ENCODE results near the gene SLC9A1. TPM values are rescaled to one million over a fixed set of nuclear protein-coding genes. Genes with fewer than 3 reads are reported as not detected.

Gene SLC9A1
- total RNA-seq, 1 experiment from 2014 or later = 2.4 TPM

DNA sequence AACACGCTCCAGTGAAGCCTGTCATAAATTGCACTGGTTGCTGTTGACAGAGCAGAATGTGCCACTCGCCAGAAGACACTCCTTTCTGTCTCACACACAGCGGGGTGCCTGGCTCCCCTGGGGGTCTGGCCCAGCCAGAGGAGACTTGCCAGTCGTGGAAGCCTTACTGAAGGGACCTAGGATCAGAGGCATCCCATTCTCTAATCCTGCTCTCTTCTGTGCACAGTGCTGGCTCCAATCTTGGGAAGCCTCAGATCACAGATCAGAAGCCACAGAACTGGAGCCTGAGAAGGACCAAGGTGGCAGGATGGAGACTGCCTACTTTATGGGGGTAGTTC is 1.4 kb downstream of the SLC9A1 start:
- in situ Hi-C loops (cut with HindIII; ENCODE audit: low pct_unique_long_range_greater_than_20kb, low sequenced_read_pairs) = no loop called here
- DNase-seq (ENCODE audit: low read depth, low spot score) = no peak

DNA sequence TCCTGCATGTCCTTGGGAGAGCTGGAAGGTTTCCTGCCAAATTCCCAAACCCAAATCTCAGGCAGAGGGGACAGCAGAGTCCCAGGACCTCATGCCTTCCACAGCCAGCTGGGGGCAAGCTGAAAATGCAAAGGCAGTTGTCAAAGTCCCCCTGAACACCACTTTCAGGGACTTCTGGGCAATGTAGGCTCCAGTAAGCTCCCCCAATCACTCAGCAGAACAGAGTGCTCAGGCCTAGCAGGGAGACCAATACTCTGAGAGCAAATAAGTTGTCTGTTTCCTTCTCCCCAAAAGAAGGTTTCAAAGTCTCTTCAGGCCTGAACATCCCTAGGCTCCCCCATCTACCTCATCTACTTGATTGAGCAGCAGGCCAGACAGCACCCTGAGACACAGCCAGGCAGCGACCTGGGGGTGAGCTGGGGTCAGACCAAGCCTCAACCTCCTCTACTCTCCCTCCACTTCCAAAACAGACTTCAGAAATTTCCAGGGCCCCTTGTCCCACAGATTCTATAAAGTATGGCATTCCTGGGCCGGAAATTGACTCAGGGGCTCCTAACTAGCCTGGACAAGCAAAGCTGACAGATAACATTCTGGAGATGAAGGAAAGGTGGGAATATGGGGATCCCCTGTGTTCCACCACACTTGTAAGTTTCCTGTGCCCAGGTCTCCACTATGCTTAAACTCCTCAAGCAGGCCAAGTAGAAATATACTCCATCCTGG is 1.9 kb downstream of the SLC9A1 start:
- in situ Hi-C loops (cut with HindIII; ENCODE audit: low pct_unique_long_range_greater_than_20kb, low sequenced_read_pairs) = no loop called here
- no peak for DNase-seq (ENCODE audit: low read depth, low spot score)

DNA sequence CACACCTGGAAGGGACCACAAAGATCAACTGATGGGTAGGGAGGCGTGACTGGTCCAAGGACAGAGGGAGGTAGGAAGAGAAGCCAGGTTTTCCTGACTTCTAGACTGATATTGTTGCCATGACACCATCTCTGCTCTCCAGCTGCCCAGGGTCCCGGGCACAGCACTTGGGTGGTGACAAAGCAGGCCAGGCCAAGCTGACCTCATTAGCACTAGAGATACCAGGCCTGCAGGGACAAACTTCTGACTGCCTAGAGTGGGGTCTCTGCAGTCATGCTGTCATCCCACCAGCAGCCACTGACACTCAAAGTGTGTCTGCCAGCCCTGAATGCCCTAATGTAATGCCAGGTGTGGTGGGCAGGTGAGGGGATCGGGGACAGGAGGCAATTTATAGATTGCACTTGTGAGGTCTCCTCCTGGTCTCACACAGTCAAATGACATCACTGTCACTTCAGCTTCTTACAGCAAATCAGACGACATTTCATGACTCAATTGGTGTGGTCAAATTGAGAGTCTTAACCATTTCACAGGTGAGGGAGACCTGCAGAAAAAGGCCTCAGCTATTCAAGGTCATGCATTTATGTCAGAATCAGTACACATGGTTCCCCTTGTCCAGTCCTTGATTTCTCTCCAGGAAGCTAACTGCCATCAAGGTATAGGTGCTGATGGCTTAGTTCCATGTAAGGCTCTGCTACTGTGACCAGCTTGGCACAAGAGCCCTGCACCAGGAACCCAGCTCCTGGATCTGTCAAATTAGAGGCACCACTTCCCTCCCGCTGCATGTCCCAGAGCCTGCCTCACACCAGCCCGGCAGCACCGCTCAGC is 2.7 kb downstream of the SLC9A1 start:
- DNase-seq (ENCODE audit: low read depth, low spot score) = no peak
- in situ Hi-C loops (cut with HindIII; ENCODE audit: low pct_unique_long_range_greater_than_20kb, low sequenced_read_pairs) = no loop called here

DNA sequence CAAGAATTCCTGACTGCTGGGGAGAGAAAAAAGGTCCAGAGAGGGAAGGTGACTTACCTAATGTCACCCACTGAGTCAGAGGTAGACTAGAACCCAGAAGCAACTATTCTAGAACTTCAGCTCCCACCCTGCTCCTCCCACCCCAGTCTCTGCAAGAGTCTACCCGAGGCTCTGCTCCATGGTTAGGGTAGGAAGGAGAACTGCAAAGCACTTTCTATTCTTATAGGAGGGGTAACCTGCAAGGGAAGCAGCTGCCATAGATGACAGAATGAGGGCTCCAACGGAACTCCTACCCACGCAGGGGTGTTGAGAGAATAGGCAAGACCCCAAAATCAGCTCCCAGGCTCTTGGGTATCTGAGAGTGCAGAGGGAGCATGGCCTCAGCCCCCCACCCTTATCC is 4.3 kb downstream of the SLC9A1 start:
- in situ Hi-C loops (cut with HindIII; ENCODE audit: low pct_unique_long_range_greater_than_20kb, low sequenced_read_pairs) = no loop called here
- DNase-seq (ENCODE audit: low read depth, low spot score) = no peak

DNA sequence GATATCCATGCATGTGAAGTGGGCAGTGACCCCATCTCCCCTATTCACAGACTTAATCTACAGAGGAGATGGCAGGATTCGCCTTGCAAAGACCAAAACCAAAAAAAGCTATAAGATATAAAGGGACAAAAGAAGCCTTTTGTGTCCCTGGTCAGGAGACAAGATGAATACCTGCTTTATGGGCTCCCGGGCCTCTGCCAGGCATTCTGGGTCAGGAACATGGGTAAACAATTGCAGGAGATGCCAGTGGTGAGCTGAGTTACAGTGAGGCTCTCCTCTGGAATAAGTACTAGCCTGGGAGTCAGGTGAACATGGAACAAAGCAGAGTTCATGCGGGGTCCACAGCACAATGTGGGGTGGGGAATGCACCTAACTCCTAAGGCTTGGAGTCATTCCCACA is 4.7 kb downstream of the SLC9A1 start:
- in situ Hi-C loops (cut with HindIII; ENCODE audit: low pct_unique_long_range_greater_than_20kb, low sequenced_read_pairs) = no loop called here
- DNase-seq (ENCODE audit: low read depth, low spot score) = peak; percentile 50

DNA sequence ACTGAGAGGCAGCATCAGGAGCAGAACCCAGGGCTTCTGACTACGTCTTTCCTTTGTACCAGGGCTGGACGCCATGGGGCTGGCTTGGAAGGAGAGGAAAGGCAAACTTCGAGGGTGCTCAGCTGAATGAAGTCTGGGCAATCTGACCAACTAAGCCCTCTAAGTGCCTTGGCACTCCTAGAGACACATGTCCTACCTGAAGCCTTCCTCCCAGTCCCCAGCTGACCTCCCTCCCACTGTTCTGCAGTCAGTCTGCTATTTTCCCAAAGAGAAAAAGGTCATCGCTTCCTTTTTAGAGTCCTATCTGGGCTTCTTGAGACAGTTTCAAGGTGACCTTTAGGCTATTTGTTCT is 5.2 kb downstream of the SLC9A1 start:
- in situ Hi-C loops (cut with HindIII; ENCODE audit: low pct_unique_long_range_greater_than_20kb, low sequenced_read_pairs) = no loop called here
- no peak for DNase-seq (ENCODE audit: low read depth, low spot score)

DNA sequence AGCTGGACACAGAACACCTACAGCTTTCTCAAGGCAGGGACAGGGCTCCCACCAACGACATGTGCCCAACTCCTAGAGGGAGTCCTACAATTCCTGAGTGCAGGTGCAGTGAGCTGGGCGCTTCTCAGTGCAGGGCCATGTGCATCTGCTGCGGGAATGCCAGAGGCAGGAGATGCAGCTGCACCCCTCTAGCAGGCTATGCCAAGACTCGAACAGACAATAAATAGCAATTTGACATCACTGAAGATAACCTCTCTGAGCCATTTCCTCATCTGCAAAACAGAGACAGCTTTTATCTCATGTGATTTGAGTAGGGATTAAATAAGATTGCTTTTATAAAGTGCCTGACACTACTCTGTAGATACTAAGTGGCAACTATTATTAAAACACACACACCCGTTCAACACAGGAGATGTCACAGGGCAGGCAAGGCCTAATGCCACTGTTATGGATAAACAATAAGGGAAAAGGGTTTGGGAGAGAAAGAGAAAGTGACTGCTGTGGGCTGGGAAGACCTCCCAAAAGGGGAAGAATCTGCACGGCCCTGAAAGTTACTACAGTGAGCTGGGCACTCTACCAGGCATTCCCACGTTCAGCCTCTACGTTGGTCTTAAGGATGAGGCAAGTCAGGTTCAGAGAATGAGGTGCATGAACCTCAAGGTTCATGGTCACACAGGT is 5.7 kb downstream of the SLC9A1 start:
- in situ Hi-C loops (cut with HindIII; ENCODE audit: low pct_unique_long_range_greater_than_20kb, low sequenced_read_pairs) = no loop called here
- DNase-seq (ENCODE audit: low read depth, low spot score) = no peak

DNA sequence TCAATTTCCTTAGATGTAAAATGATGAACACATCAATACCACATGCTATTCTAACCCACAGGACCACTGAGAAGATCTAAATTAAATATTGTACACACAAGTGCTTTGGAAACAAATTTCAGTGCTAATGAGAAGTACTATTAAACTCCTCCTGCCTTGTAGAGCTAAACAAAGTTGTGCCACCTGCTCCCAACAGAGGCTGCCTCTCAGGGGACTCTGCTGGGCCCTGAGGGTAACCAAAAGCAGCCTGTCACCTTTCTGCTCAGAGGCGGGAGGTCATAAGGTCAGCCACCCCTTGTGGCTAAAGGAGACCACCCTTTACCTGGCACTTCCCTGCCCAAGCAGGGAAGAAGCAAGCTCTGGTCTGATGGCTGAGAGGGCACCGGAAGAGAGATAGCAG is 6.3 kb downstream of the SLC9A1 start:
- in situ Hi-C loops (cut with HindIII; ENCODE audit: low pct_unique_long_range_greater_than_20kb, low sequenced_read_pairs) = no loop called here
- DNase-seq (ENCODE audit: low read depth, low spot score) = no peak

DNA sequence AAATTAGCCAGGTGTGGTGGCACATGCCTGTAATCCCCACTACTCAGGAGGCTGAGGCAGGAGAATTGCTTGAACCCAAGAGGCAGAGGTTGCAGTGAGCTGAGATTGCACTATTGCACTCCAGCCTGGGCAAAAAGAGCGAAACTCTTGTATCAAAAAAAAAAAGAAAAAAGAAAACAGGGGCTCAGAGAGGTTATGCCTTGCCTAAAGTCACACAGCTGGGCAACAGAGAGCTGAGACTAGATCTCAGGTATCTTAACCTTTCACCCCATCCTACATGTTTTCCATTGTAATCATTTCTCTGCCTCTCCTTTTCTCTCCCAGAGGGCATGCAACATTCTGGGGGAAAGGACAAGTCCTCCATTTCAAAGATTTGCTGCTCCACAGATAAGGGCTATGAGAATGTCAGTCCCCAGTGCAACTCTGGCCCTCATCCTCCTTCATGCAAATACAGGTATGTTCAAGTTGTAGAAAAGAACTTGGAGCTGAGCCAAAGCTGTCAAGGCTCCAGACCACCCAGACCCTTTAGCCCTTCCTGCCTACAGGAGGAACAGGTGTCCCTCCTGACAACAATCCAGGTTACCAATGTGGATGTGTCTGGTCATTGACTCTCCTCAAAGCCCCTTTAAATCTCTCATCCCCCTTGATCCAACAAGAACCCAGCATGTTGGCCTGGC is 6.9 kb downstream of the SLC9A1 start:
- no peak for DNase-seq (ENCODE audit: low read depth, low spot score)
- in situ Hi-C loops (cut with HindIII; ENCODE audit: low pct_unique_long_range_greater_than_20kb, low sequenced_read_pairs) = no loop called here

DNA sequence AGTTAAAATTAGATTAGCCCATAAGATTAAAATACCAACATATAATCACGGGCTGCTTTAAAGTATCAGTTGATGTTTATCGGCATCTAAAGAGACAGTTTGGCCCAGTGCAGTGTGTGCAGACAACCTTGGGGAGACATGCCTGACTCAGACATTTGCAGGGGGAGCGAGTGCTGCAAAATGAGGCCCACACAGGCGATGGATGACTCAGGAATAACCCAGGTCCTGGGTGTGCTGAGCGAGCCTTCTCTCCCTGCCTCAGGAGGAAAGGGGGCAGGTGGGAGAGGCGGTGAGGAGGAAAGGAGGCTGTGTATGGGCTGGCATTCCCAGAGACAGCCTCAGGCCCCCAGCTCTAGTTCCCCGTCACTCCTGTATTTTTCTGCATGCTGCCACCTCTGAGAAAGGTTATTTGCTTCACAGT is 9.0 kb downstream of the SLC9A1 start:
- in situ Hi-C loops (cut with HindIII; ENCODE audit: low pct_unique_long_range_greater_than_20kb, low sequenced_read_pairs) = no loop called here
- no peak for DNase-seq (ENCODE audit: low read depth, low spot score)

DNA sequence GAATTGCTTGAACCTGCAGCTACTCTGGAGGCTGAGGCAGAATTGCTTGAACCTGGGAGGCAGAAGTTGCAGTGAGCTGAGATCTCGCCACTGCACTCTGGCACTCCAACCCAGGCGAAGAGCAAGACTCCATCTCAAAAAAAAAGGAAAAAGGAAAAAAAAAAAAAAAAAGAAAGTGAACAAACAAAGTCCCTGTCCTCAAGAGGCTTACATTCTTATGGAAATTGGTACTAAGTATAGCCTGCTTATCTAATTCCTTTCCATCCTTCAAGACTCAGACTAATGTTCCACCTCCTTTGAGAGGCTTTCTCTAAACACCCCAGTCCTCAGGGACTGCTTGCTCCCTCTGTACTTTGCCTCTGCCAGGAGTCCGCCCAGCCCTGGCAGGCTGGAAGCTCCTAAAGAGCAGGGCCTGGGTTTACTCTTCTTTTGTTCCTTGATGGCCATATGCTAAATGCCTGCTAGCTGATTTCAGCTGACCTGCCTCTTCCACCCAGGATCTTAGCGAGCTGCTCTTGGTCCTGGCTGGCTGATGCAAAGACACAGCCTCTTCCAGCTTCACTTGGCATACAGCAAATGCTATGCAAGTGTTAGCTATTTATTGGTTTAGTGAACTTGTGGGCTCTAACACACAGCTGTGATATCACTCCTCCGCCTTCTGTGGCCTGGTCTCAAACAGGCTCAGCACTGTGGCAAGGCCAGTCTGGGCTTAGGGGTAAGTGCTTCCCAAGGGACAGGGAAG is 9.8 kb downstream of the SLC9A1 start:
- in situ Hi-C loops (cut with HindIII; ENCODE audit: low pct_unique_long_range_greater_than_20kb, low sequenced_read_pairs) = no loop called here
- DNase-seq (ENCODE audit: low read depth, low spot score) = no peak

DNA sequence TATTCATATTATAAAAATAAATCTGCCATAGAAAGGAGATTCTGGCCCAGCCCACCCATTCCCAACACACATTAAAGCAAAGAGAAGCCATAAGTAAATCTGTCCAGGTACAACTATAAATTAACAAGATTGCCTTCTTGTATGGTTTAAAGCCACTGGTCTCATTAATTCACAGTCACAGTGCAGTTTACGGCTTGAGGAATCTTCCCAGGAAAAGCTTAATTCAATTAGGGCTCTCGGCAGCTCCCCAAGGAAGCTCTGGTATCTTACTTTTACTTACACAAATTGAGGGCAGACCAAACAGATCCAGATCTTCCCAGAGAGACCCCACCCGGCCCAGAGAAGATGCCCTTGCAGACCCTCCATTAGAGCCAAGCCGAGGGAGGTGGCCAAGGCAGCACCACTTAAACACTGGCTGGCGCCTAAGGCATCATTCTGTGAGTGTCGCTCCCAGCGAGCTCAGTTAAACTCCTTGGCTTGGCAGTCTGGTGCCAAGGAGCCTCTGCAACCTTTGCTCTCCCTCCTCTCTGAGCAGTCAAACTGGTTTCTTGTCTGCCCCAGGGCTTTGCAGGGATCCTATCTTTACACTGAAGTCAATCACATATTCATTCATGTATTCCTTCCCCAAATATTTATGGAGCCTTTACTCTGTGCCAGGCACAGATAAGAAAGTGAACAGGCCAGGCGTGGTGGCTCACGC is 10.7 kb downstream of the SLC9A1 start:
- no peak for DNase-seq (ENCODE audit: low read depth, low spot score)
- in situ Hi-C loops (cut with HindIII; ENCODE audit: low pct_unique_long_range_greater_than_20kb, low sequenced_read_pairs) = no loop called here

DNA sequence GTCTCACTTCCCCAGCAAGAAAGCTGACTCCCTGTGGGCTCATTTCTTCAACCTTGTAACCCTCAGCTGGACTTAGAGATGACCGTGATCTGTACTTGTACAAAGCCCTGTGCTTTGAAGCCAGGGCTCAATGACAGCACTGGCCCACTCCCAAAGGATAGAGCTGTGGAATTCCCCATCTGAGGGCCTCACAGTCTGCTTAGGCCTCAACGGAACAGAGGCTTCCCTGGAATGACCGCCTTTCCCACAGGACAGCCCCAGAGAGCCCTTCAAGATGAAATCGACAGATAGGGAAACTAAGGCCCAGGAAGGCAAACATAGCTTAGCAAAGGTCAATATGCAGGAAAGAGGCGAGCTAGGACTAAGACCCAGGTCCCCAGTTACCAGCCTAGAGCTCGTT is 11.5 kb downstream of the SLC9A1 start:
- DNase-seq (ENCODE audit: low read depth, low spot score) = no peak
- in situ Hi-C loops (cut with HindIII; ENCODE audit: low pct_unique_long_range_greater_than_20kb, low sequenced_read_pairs) = no loop called here

DNA sequence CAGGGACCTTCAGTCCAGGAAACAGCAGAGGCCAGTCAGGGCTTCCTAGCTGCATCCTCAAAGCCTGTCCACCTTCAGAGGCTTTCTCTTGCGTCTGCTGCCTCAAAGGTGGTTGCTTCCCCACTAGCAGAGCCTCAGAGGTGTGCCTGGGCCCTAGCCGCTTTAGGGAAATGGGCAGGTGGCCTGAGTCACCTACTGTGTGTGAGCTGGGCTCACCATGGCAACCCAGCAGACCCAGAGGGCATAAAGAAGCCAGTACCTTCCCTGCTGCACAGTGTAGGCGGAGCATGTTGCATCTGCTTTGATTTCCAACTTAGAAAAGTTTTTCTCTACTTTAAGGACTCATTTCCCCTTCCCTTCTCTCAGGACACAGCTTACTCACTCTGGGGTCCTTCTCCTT is 12.5 kb downstream of the SLC9A1 start:
- in situ Hi-C loops (cut with HindIII; ENCODE audit: low pct_unique_long_range_greater_than_20kb, low sequenced_read_pairs) = no loop called here
- no peak for DNase-seq (ENCODE audit: low read depth, low spot score)

DNA sequence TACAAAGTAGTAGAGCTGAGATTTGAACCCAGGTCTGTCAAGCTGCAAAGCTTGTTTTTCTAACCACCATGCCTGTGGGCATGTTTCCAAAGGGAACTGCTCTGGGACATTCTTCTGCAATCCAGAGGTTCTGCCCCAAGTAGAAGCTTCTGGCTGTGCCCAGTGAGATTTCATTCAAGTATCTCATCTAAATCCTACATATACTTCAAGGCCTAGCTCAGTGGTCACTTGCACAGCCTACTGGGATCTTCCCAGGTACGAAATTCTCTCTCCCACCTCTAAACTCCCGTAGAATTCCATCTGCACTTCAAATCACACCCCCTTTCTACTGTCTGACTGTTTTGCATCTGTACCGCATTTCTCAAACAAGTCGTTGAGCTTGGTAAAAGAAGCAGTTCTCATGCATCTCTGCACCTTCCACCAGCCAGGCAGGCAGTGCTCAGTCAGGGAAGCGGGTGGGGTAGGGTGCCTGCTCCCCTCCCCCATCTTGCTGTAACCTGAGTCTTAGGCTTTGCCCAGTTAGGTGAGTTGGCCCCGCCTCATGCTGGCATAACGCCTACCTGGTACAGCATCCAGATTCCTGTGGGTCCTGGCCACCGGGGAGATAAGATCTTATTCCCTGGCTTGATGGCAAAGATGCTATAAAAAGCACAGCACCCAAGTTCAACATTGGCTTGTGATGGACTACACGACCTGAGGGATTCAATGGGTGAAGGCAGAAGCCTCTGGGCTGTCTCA is 13.5 kb downstream of the SLC9A1 start:
- DNase-seq (ENCODE audit: low read depth, low spot score) = no peak
- in situ Hi-C loops (cut with HindIII; ENCODE audit: low pct_unique_long_range_greater_than_20kb, low sequenced_read_pairs) = no loop called here

DNA sequence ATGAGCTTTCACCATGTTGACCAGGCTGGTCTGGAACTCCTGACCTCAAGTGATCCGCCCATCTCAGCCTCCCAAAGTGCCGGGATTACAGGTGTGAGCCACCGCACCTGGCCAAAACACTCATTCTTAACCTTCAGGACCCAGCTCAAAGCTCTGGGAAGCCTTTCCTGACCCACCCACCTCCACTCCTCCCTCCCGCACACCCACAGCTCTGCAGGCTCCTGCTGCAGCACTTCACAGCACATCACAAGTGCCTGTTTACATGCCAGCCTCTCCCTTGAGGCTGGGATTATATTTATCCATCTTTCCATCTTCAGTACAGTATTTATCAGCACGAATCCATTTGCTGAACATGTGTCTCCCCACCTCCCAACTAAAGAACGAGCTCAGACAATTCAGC is 14.9 kb downstream of the SLC9A1 start:
- in situ Hi-C loops (cut with HindIII; ENCODE audit: low pct_unique_long_range_greater_than_20kb, low sequenced_read_pairs) = no loop called here
- no peak for DNase-seq (ENCODE audit: low read depth, low spot score)

DNA sequence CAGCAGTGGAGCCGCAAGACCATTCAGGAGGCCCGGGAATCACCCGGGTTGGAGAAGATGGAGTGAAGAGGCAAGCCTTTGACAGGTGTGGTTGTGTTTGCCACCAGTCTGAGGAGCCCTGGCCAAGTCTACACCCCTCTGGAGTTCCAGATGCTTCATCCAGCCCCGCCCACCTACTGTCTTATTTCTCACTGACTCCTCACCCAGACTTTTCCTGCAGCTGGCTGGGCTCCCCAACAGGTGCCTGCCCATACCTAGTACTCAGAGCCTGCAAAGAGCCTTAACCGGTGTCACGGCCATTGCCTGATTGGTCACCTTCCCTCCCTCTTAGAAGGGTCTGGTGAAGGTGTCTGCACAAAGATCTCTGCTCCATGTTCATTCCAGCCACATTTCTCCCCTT is 16.0 kb downstream of the SLC9A1 start:
- in situ Hi-C loops (cut with HindIII; ENCODE audit: low pct_unique_long_range_greater_than_20kb, low sequenced_read_pairs) = no loop called here
- no peak for DNase-seq (ENCODE audit: low read depth, low spot score)
